K562 (cell line): ENCODE results near the gene GDF7. TPM values are rescaled to one million over a fixed set of nuclear protein-coding genes. Genes with fewer than 3 reads are reported as not detected.

Experiments
- ATAC-seq: fragments of 200-7000 bp; cut with Tn5 transposase; 3 replicates; pipeline ENCODE4 v1.9.1; 2020; ENCODE audit warnings: moderate library complexity
- BruUV-seq: library from RNA; stranded (reverse); fragments of 400-500 nt; replicated peaks from 2 replicates; lab custom pipeline; 2021; lab: Mats Ljungman, UMichigan
- CTCF ChIA-PET: fragments of 300-600 bp; formaldehyde crosslinking; extraction: SDS; loops from one replicate; lab custom pipeline; 2021; ENCODE audit warnings: low intra/inter-chr PET ratio; lab: Yijun Ruan, JAX
- POLR2A ChIA-PET: fragments of 300-600, 350-650 bp; sonication (Branson Sonifier 250); formaldehyde crosslinking; extraction: SDS; loops from one replicate; lab custom pipeline; 2021; ENCODE audit warnings: antibody characterized with exemption, inconsistent platforms; lab: Yijun Ruan, JAX
- DNase-seq, 4 experiments: peaks; one replicate each; pipeline versions ENCODE4 v3.0.0 to v3.0.0-alpha.2; 2011 to 2018; ENCODE audit warnings: low spot score in 3 of 4, mixed read lengths in 3 of 4; ENCODE audit errors: extremely low read depth in 1 of 4
- FAIRE-seq: peaks from 2 replicates; lab custom pipeline; 2011; peaks lifted over from hg19 to GRCh38; lab: Jason Lieb, UNC
- H2AFZ ChIP-seq: 2 replicates; pipeline ENCODE4 v1.6.0; 2011; ENCODE audit warnings: low read depth, low read length, control low read depth, inconsistent platforms
- H3K27ac ChIP-seq: fragments of 200-600 bp; 3 replicates; pipeline ENCODE4 v1.8.0; 2011; ENCODE audit warnings: low read depth, mild to moderate bottlenecking, control low read depth, inconsistent platforms, low read length, moderate library complexity, mixed read lengths; ENCODE audit errors: extremely low read depth
- H3K27me3 ChIP-seq, 2 experiments: fragments of 300-600 bp in 1 of 2; 2 replicates in 1 of 2; 3 replicates in 1 of 2; pipeline versions ENCODE4 v1.6.0 to v1.8.0; 2011; ENCODE audit warnings: inconsistent platforms in 2 of 2, low read length in 2 of 2, mild to moderate bottlenecking in 1 of 2, mixed read lengths in 1 of 2, moderate library complexity in 1 of 2; ENCODE audit not compliant: control insufficient read depth in 2 of 2, insufficient read depth in 2 of 2
- H3K36me3 ChIP-seq: fragments of 300-600 bp; 3 replicates; pipeline ENCODE4 v1.8.0; 2011; ENCODE audit warnings: mild to moderate bottlenecking, low read length, inconsistent platforms; ENCODE audit not compliant: control insufficient read depth, insufficient read depth
- H3K4me1 ChIP-seq, 2 experiments: fragments of 200-600 bp in 1 of 2; replicated peaks in 1 of 2; 2 replicates in 1 of 2; 3 replicates in 1 of 2; pipeline versions ENCODE4 v1.5.1 to v1.8.0; 2011; ENCODE audit warnings: inconsistent platforms in 2 of 2, low read length in 2 of 2, mild to moderate bottlenecking in 1 of 2, mixed read lengths in 1 of 2, moderate library complexity in 1 of 2; ENCODE audit not compliant: control insufficient read depth in 2 of 2, insufficient read depth in 2 of 2
- H3K4me2 ChIP-seq: 2 replicates; pipeline ENCODE4 v1.6.1; 2011; ENCODE audit warnings: low read length, control low read depth, inconsistent platforms, mixed read lengths; ENCODE audit not compliant: insufficient read depth
- H3K4me3 ChIP-seq: fragments of 200-600 bp; sonication (generic), shearing (Covaris generic); 2 replicates; pipeline ENCODE4 v1.5.1; 2016; ENCODE audit warnings: control low read depth, inconsistent platforms
- H3K79me2 ChIP-seq: fragments of 200-600 bp; 3 replicates; pipeline ENCODE4 v1.8.0; 2011; ENCODE audit warnings: low read length, inconsistent platforms; ENCODE audit not compliant: control insufficient read depth, insufficient read depth
- H3K9ac ChIP-seq, 2 experiments: 2 replicates each; pipeline versions ENCODE4 v1.6.0 to v1.6.1; 2011; ENCODE audit warnings: low read depth in 2 of 2, low read length in 2 of 2, control low read depth in 1 of 2, inconsistent platforms in 1 of 2, mild to moderate bottlenecking in 1 of 2, mixed read lengths in 1 of 2; ENCODE audit not compliant: insufficient read depth in 1 of 2
- H3K9me1 ChIP-seq: one replicate; pipeline ENCODE4 v1.6.0; 2011; ENCODE audit warnings: inconsistent platforms, mild to moderate bottlenecking, low read length, moderate library complexity; ENCODE audit not compliant: control insufficient read depth, insufficient read depth
- H3K9me3 ChIP-seq: replicated peaks from 2 replicates; pipeline ENCODE4 v1.5.1; 2011; ENCODE audit warnings: low read depth, low read length, inconsistent platforms; ENCODE audit not compliant: control insufficient read depth, insufficient read depth
- H4K20me1 ChIP-seq: replicated peaks from 2 replicates; pipeline ENCODE4 v1.6.1; 2011; ENCODE audit warnings: low read length, inconsistent platforms, mixed read lengths; ENCODE audit not compliant: control insufficient read depth, insufficient read depth
- CXXC5 ChIP-seq: fragments of 250-450 bp; sonication (Bioruptor Pico); IDR thresholded peaks from 2 replicates; pipeline ENCODE4 v1.8.0; 2022; ENCODE audit warnings: inconsistent platforms, mild to moderate bottlenecking, moderate library complexity
- ESRRA ChIP-seq: fragments of 450-650 bp; IDR thresholded peaks from 2 replicates; pipeline ENCODE4 v1.6.1; 2014; ENCODE audit warnings: low read depth, mild to moderate bottlenecking, moderate library complexity, borderline replicate concordance
- GABPA ChIP-seq: fragments of 200-800 bp; sonication (Bioruptor generic); conservative IDR thresholded peaks from 2 replicates; pipeline ENCODE4 v1.6.1; 2016; ENCODE audit warnings: low read depth, missing genetic modification characterization, missing compliant biosample characterization
- GABPB1 ChIP-seq: sonication (generic); formaldehyde crosslinking; IDR thresholded peaks from 2 replicates; pipeline ENCODE4 v1.8.0; 2022; ENCODE audit warnings: mild to moderate bottlenecking, missing genetic modification reagents
- GATAD2B ChIP-seq: fragments of 450-650 bp; IDR thresholded peaks from 2 replicates; pipeline ENCODE4 v1.6.1; 2017; ENCODE audit warnings: mild to moderate bottlenecking, borderline replicate concordance
- RBFOX2 ChIP-seq: fragments of 200-400 bp; formaldehyde crosslinking; IDR thresholded peaks from 2 replicates; pipeline ENCODE4 v1.6.1; 2017; ENCODE audit warnings: low read depth, mild to moderate bottlenecking, low read length, moderate library complexity
- SLC30A9 ChIP-seq: fragments of 250-450 bp; sonication (Bioruptor Pico); IDR thresholded peaks from 2 replicates; pipeline ENCODE4 v1.8.0; 2022; ENCODE audit warnings: mild to moderate bottlenecking, moderate library complexity
- TRIM28 ChIP-seq: fragments of 450-650 bp; IDR thresholded peaks from 2 replicates; pipeline ENCODE4 v1.6.1; 2017
- ZNF316 ChIP-seq: fragments of 450-650 bp; IDR thresholded peaks from 2 replicates; pipeline ENCODE4 v1.6.1; 2016
- ZNF444 ChIP-seq: fragments of 250-450 bp; sonication (Bioruptor Pico); IDR thresholded peaks from 2 replicates; pipeline ENCODE4 v1.4.0; 2020; ENCODE audit warnings: mild to moderate bottlenecking, moderate library complexity
- WGBS: fragments of 100-300 bp; shearing (Covaris generic); methylation state at CpG from one replicate; pipeline ENCODE4 v1.1.6; 2016; ENCODE audit warnings: low coverage, mixed read lengths; ENCODE audit not compliant: insufficient coverage; ENCODE audit errors: missing lambda C conversion rate; 5-methylcytosine and 5-hydroxymethylcytosine counted together
- in situ Hi-C: fragments of 300-500 bp; cut with MboI; formaldehyde crosslinking; loops from 4 replicates; pipeline ENCODE4 v1.15.0; 2018; ENCODE audit warnings: inconsistent platforms, mixed read lengths
- intact Hi-C: fragments of 100-400 bp; cut with micrococcal nuclease; formaldehyde crosslinking; loops from 2 replicates; pipeline ENCODE4 v1.14.2; 2022
- polyA plus RNA-seq, 8 experiments: library from polyadenylated mRNA; depleted of rRNA in 4 of 8; stranded (reverse) in 5 of 8; unstranded in 3 of 8; fragments of >200 nt; fragmentation: Nextera tagmentation in 2 of 8; fragmentation: Illumina TruSeq in 1 of 8; extraction: Ambion mirVana in 2 of 8; extraction: Trizol in 1 of 8; gene quantifications; 2 replicates each; pipeline versions ENCODE4 v1.2.1 to v1.2.3, GENCODE V29; 2011 to 2014; ENCODE audit warnings: inconsistent platforms in 1 of 8, missing spikeins in 1 of 8
- total RNA-seq, 7 experiments: library from RNA; depleted of rRNA in 6 of 7; stranded (reverse); fragments of >200 nt in 6 of 7; fragmentation: Illumina TruSeq in 2 of 7; extraction: Trizol in 2 of 7; gene quantifications; 2 replicates each; pipeline versions ENCODE4 v1.2.1 to v1.2.3, GENCODE V29; 2011 to 2021; ENCODE audit warnings: low replicate concordance in 1 of 7
- TF ChIP-seq, protein P1 (sequence below), 2 experiments: IDR thresholded peaks; 2 replicates each; pipeline ENCODE4 v1.6.1; 2011; ENCODE audit warnings: borderline replicate concordance in 1 of 2, control low read depth in 1 of 2, low read depth in 1 of 2, low read length in 1 of 2, mild to moderate bottlenecking in 1 of 2, mixed read lengths in 1 of 2, moderate library complexity in 1 of 2; ENCODE audit not compliant: insufficient read depth in 1 of 2, insufficient read length in 1 of 2, poor library complexity in 1 of 2, severe bottlenecking in 1 of 2; ENCODE audit errors: extremely low read depth in 1 of 2
- TF ChIP-seq, protein P2 (sequence below), 2 experiments: fragments of 450-650 bp; IDR thresholded peaks; 2 replicates each; pipeline ENCODE4 v1.6.1; 2016
- TF ChIP-seq, protein P3 (sequence below): fragments of 450-650 bp; IDR thresholded peaks from 2 replicates; pipeline ENCODE4 v1.6.1; 2016; ENCODE audit warnings: mild to moderate bottlenecking

Gene GDF7
- total and polyA plus RNA-seq, 9 of the 15 experiments (the other 6 are each of a cell fraction or from before 2014, with no cell fraction given): 0.01 TPM; not detected in 7

GRCh38 chr2:20642055-20642971 is 24.6 kb upstream of the GDF7 start:
- Histone ChIP-seq H3K4me1 (peaks cover 7 to 16% of the 10 kb centered on the region in 2 experiments; a peak in 4 of 5 replicates), H3K9ac (no peak overlapping the region), H2AFZ (no peak overlapping the region), H3K4me3 (no peak overlapping the region), H4K20me1 (no peaks in the 10 kb centered on the region), H3K79me2 (no peaks in the 10 kb centered on the region), H3K9me3 (no peaks in the 10 kb centered on the region), H3K27ac (no peak overlapping the region), H3K27me3 (no peaks in the 10 kb centered on the region), H3K4me2 (no peak overlapping the region), H3K36me3 (no peaks in the 10 kb centered on the region), H3K9me1 (no peaks in the 10 kb centered on the region)
- ATAC-seq (peak; percentile 99), DNase-seq (peak; percentile 78 to 85 (median 82)), FAIRE-seq (peak; percentile 80)
- intact Hi-C loops (loop anchor here (2.0 kb wide), 1 partner anchor 246 kb away; no protein-coding TSS in a partner anchor), in situ Hi-C loops (no loop called here)
- 21% methylated on average over 26 of the region's 26 CpGs for WGBS
- BruUV-seq: no TSS peak
- ChIA-PET CTCF (interaction anchor here (0.6 to 1.4 kb wide), 5 partner anchors 9 to 700 kb away, joined by 3 to 8 read pairs (median 3); partner anchors contain the start of gene HS1BP3), POLR2A (interaction anchor here (0.5 to 1.0 kb wide), 6 partner anchors 9 to 1351 kb away, joined by 3 to 6 read pairs (median 4); partner anchors contain the start of genes HS1BP3 and RHOB)
- TF ChIP-seq GABPA (no peak), GATAD2B (no peak), ZNF316 (no peak), ESRRA (peak; percentile 32; the same call in 1 of the 2 replicates), SLC30A9 (CRISPR knock-in tag) (no peak), TRIM28 (no peak), GABPB1 (0 out of 2 replicates have a peak, but pooled peaks have one; percentile 29), CXXC5 (CRISPR knock-in tag) (0 out of 2 replicates have a peak, but pooled peaks have one; percentile 13), ZNF444 (CRISPR knock-in tag) (no peak), RBFOX2 (0 out of 2 replicates have a peak, but pooled peaks have one; percentile 31)
- TF ChIP-seq, protein P1, sequence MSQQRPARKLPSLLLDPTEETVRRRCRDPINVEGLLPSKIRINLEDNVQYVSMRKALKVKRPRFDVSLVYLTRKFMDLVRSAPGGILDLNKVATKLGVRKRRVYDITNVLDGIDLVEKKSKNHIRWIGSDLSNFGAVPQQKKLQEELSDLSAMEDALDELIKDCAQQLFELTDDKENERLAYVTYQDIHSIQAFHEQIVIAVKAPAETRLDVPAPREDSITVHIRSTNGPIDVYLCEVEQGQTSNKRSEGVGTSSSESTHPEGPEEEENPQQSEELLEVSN (IDR thresholded peaks at IDR 0.05; ENCODE audit: borderline replicate concordance in 1 of 2, extremely low read depth in 1 of 2, insufficient read depth in 1 of 2, insufficient read length in 1 of 2, low read depth in 1 of 2, low read length in 1 of 2, poor library complexity in 1 of 2, severe bottlenecking in 1 of 2): no peak
- TF ChIP-seq, protein P2, sequence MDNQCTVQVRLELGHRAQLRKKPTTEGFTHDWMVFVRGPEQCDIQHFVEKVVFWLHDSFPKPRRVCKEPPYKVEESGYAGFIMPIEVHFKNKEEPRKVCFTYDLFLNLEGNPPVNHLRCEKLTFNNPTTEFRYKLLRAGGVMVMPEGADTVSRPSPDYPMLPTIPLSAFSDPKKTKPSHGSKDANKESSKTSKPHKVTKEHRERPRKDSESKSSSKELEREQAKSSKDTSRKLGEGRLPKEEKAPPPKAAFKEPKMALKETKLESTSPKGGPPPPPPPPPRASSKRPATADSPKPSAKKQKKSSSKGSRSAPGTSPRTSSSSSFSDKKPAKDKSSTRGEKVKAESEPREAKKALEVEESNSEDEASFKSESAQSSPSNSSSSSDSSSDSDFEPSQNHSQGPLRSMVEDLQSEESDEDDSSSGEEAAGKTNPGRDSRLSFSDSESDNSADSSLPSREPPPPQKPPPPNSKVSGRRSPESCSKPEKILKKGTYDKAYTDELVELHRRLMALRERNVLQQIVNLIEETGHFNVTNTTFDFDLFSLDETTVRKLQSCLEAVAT (IDR thresholded peaks at IDR 0.05): no peak
- TF ChIP-seq, protein P3, sequence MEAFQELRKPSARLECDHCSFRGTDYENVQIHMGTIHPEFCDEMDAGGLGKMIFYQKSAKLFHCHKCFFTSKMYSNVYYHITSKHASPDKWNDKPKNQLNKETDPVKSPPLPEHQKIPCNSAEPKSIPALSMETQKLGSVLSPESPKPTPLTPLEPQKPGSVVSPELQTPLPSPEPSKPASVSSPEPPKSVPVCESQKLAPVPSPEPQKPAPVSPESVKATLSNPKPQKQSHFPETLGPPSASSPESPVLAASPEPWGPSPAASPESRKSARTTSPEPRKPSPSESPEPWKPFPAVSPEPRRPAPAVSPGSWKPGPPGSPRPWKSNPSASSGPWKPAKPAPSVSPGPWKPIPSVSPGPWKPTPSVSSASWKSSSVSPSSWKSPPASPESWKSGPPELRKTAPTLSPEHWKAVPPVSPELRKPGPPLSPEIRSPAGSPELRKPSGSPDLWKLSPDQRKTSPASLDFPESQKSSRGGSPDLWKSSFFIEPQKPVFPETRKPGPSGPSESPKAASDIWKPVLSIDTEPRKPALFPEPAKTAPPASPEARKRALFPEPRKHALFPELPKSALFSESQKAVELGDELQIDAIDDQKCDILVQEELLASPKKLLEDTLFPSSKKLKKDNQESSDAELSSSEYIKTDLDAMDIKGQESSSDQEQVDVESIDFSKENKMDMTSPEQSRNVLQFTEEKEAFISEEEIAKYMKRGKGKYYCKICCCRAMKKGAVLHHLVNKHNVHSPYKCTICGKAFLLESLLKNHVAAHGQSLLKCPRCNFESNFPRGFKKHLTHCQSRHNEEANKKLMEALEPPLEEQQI: no peak
